Measurements from ENCODE around the gene TNNT3. TPM values are rescaled to one million over a fixed set of nuclear protein-coding genes. Genes with fewer than 3 reads are reported as not detected.
A peak's percentile ranks its signal among the peaks of the same experiment; 100 is the strongest.

The TNNT3 gene
- total and polyA plus RNA-seq, 11 donors, result 17.1 to 84.5 (median 46.4) TPM

- intact Hi-C loops (cut with DNase I), result no loop called here
- Histone ChIP-seq H3K27ac (no peak overlapping the region), H3K4me1 (no peaks in the 10 kb centered on the region), H3K27me3 (no peaks in the 10 kb centered on the region), H3K36me3 (no peaks in the 10 kb centered on the region), H3K4me3 (no peak overlapping the region), H3K9me3 (no peaks in the 10 kb centered on the region)
- no peak for TF ChIP-seq POLR2A (IDR thresholded peaks at IDR 0.05)
- no peak for TF ChIP-seq CTCF (IDR thresholded peaks at IDR 0.05)
- WGBS, 4 donors, result 80 to 90% methylated on average over 1 to 2 of the region's 20 CpGs; no CpG with 5 or more reads in 2 of the 4 donors
- ATAC-seq, result no peak
- peak in 3 of 5 donors; percentile 1 to 11 (median 3) for DNase-seq
Measured at GRCh38 chr11:1964955-1965354, 45.5 kb downstream of the TNNT3 start.

- Histone ChIP-seq H3K4me1 (no peaks in the 10 kb centered on the region), H3K4me3 (no peak overlapping the region), H3K27me3 (no peaks in the 10 kb centered on the region), H3K9me3 (no peaks in the 10 kb centered on the region), H3K27ac (no peak overlapping the region), H3K36me3 (no peaks in the 10 kb centered on the region)
- TF ChIP-seq CTCF (IDR thresholded peaks at IDR 0.05) (no peak), POLR2A (IDR thresholded peaks at IDR 0.05) (no peak)
- DNase-seq (peak in 4 of 5 donors; percentile 2 to 40 (median 18)), ATAC-seq (peak in 1 of 4 donors; percentile 53)
- 79 to 84% methylated on average over 8 of the region's 18 CpGs; no CpG with 5 or more reads in 2 of the 4 donors for WGBS, 4 donors
- intact Hi-C loops (cut with DNase I), result no loop called here
Measured at GRCh38 chr11:1966531-1966930, 47.0 kb downstream of the TNNT3 start.

GRCh38 chr11:1967641-1968225, 48.2 kb downstream of the TNNT3 start:
- DNase-seq, result peak in 3 of 5 donors; percentile 9 to 42 (median 29)
- no peak for TF ChIP-seq CTCF (IDR thresholded peaks at IDR 0.05)
- WGBS, 4 donors, result 40% methylated on average over 5 of the region's 21 CpGs; no CpG with 5 or more reads in 3 of the 4 donors

GRCh38 chr11:1968454-1969002, 49.0 kb downstream of the TNNT3 start:
- Histone ChIP-seq H3K36me3 (no peaks in the 10 kb centered on the region), H3K4me3 (no peak overlapping the region), H3K27me3 (no peaks in the 10 kb centered on the region), H3K27ac (no peak overlapping the region), H3K4me1 (no peaks in the 10 kb centered on the region), H3K9me3 (no peaks in the 10 kb centered on the region)
- TF ChIP-seq CTCF (IDR thresholded peaks at IDR 0.05), result no peak
- TF ChIP-seq POLR2A (IDR thresholded peaks at IDR 0.05), result no peak
- WGBS, 4 donors, result 66 to 70% methylated on average over 2 to 5 of the region's 24 CpGs; no CpG with 5 or more reads in 2 of the 4 donors
- DNase-seq (peak in 2 of 5 donors; percentile 13 to 18), ATAC-seq (peak; percentile 55 to 80 (median 60))
- intact Hi-C loops (cut with DNase I), result no loop called here

More at GRCh38 chr11:1967641-1968225, 48.2 kb downstream of the TNNT3 start:
- H3K4me3 ChIP-seq, result no peak overlapping the region
- no peaks in the 10 kb centered on the region for H3K4me1 ChIP-seq
- H3K36me3 ChIP-seq, result no peaks in the 10 kb centered on the region
- H3K27me3 ChIP-seq, result no peaks in the 10 kb centered on the region
- intact Hi-C loops (cut with DNase I), result no loop called here
- peak; percentile 50 to 75 (median 65) for ATAC-seq
- H3K27ac ChIP-seq, result no peak overlapping the region
- no peaks in the 10 kb centered on the region for H3K9me3 ChIP-seq

Data from heart left ventricle (tissue), 16 donors.